GM21717 (cell line): ENCODE measurements around the gene FNDC3B.

Experiments
- ATAC-seq: cut with Tn5 transposase; IDR thresholded peaks from one replicate; pipeline ENCODE4 v1.9.1; 2021; ENCODE audit warnings: mild to moderate bottlenecking, moderate library complexity; ENCODE audit not compliant: unreplicated experiment

Gene FNDC3B

GRCh38 chr3:172376402-172376801 lies 337.0 kb downstream of the FNDC3B start:
- no peak for ATAC-seq

GRCh38 chr3:172376881-172377280 lies 337.5 kb downstream of the FNDC3B start:
- no peak for ATAC-seq

GRCh38 chr3:172378439-172378838 lies 339.1 kb downstream of the FNDC3B start:
- no peak for ATAC-seq

- no peak for ATAC-seq
These were observed 340.0 kb downstream of the FNDC3B start for GRCh38 chr3:172379372-172379771.

- no peak for ATAC-seq
These were observed 341.3 kb downstream of the FNDC3B start for GRCh38 chr3:172380632-172381031.

- no peak for ATAC-seq
These were observed 344.0 kb downstream of the FNDC3B start for GRCh38 chr3:172383306-172383796.

- ATAC-seq: no peak
These were observed 345.5 kb downstream of the FNDC3B start for GRCh38 chr3:172384836-172385235.

- ATAC-seq: no peak
These were observed 348.4 kb downstream of the FNDC3B start for GRCh38 chr3:172387728-172388127.

GRCh38 chr3:172388412-172389078 lies 349.2 kb downstream of the FNDC3B start:
- no peak for ATAC-seq

GRCh38 chr3:172390792-172391191 lies 351.4 kb downstream of the FNDC3B start:
- no peak for ATAC-seq

GRCh38 chr3:172391592-172392302 lies 352.4 kb downstream of the FNDC3B start:
- ATAC-seq: no peak

- ATAC-seq: no peak
These were observed 355.3 kb downstream of the FNDC3B start for GRCh38 chr3:172394692-172395091.

- no peak for ATAC-seq
These were observed 357.0 kb downstream of the FNDC3B start for GRCh38 chr3:172396400-172396799.

- ATAC-seq: no peak
These were observed 358.5 kb downstream of the FNDC3B start for GRCh38 chr3:172397716-172398405.

- ATAC-seq: no peak
These were observed 359.1 kb downstream of the FNDC3B start for GRCh38 chr3:172398484-172398883.

GRCh38 chr3:172402090-172402489 lies 362.7 kb downstream of the FNDC3B start:
- ATAC-seq: no peak

- ATAC-seq: no peak
These were observed 363.7 kb downstream of the FNDC3B start for GRCh38 chr3:172402892-172403643.

- no peak for ATAC-seq
These were observed 365.0 kb downstream of the FNDC3B start for GRCh38 chr3:172404237-172404962.

- ATAC-seq: no peak
These were observed 366.5 kb downstream of the FNDC3B start for GRCh38 chr3:172405914-172406313.

GRCh38 chr3:172407872-172408271 lies 368.5 kb downstream of the FNDC3B start:
- no peak for ATAC-seq
